Activated CD4-positive, alpha-beta memory T cell treated with anti-CD3 and anti-CD28 coated beads, Interleukin-2, amount 10 ng/mL, durations not matched to agents 7 days and 5 days (primary cell): ENCODE results near the gene FCGBP. TPM values are rescaled to one million over a fixed set of nuclear protein-coding genes. Genes with fewer than 3 reads are reported as not detected.

Source experiments
- CTCF ChIA-PET: fragments of 350-600 bp; sonication (Branson Sonifier 250); formaldehyde crosslinking; loops from one replicate; lab custom pipeline; 2021; ENCODE audit warnings: antibody characterized with exemption, inconsistent platforms; lab: Charles Lee
- POLR2A ChIA-PET: fragments of 350-600 bp; sonication (Branson Sonifier 250); formaldehyde crosslinking; loops from one replicate; lab custom pipeline; 2021; ENCODE audit warnings: antibody characterized with exemption; lab: Charles Lee
- DNase-seq: peaks from one replicate; pipeline ENCODE4 v3.0.0-alpha.2; 2020
- H3K27ac Mint-ChIP-seq: one replicate; pipeline ENCODE4 v1.8.0; 2021; ENCODE audit warnings: mild to moderate bottlenecking, mixed read lengths
- H3K27me3 Mint-ChIP-seq: one replicate; pipeline ENCODE4 v1.8.0; 2021; ENCODE audit warnings: mixed read lengths
- H3K36me3 Mint-ChIP-seq: one replicate; pipeline ENCODE4 v1.8.0; 2021; ENCODE audit warnings: low read depth, mixed read lengths
- H3K4me1 Mint-ChIP-seq: one replicate; pipeline ENCODE4 v1.8.0; 2021; ENCODE audit warnings: mixed read lengths
- H3K4me3 Mint-ChIP-seq: one replicate; pipeline ENCODE4 v1.8.0; 2021; ENCODE audit warnings: mild to moderate bottlenecking, mixed read lengths
- H3K9me3 Mint-ChIP-seq: one replicate; pipeline ENCODE4 v1.8.0; 2021; ENCODE audit warnings: mixed read lengths
- total RNA-seq, 2 experiments: library from RNA; stranded (reverse); gene quantifications; one replicate each; pipeline ENCODE4 v1.2.3, GENCODE V29; 2021

FCGBP gene
- total RNA-seq, result 1 to 10 TPM in 1 of 2 experiments, under 1 TPM in 1; 0.65 to 1.4 TPM

DNA sequence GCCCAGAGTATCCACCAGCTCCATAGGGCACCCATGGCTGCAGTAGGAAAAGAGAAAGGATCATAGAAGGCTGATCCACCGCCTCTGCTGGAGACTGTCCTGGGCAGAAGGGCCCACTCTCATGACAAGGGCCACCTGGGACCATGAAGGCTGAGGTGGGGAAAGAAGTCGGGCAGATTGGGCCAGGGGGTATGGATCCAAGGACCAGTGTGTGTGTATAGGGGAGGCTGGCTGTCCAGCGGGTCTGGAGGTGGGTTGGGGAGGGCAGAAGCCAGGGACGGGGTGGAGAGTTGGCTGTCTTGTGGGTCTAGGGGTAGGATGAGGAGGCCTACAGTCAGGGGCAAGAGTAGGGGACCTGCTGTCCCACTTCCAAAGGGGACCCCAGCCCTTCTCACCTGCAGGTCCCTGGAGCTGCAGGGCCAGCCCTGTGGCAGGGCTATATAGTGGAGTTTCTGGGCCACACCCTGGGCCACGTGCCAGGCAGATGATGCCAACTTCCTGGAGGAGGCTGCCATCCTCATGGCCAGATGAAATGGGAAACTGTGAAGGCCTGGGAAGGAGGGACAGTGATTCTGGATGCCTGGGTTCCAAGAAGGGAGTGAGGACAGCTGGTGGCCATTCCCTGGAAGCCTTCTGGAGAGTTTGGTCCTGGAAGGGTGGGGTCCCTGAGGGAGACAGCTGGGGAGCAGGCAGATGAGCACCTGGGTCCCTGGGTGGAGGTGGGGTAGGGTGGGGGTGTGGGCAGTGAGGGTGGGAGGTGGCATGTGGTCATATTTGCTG, at the start of gene FCGBP:
Gene FCGBP (minus strand): TSS at position 51 of the 780 bp plus-strand sequence.
- no peak within 1 kb of the TSS for H3K4me3 Mint-ChIP-seq
- CTCF ChIA-PET, result no interaction called here
- no peaks in the 10 kb centered on the region for H3K27me3 Mint-ChIP-seq
- peak within 1 kb of the TSS; percentile 47 for H3K27ac Mint-ChIP-seq
- H3K36me3 Mint-ChIP-seq, result peaks cover 4% of the 10 kb centered on the region
- POLR2A ChIA-PET, result interaction anchor here (1.1 to 1.4 kb wide), 2 partner anchors 19 to 35 kb away, joined by 3 to 4 read pairs; no protein-coding TSS in a partner anchor
- DNase-seq, result no peak
- peaks cover 40% of the 10 kb centered on the region for H3K4me1 Mint-ChIP-seq
- peaks cover 2% of the 10 kb centered on the region for H3K9me3 Mint-ChIP-seq

DNA sequence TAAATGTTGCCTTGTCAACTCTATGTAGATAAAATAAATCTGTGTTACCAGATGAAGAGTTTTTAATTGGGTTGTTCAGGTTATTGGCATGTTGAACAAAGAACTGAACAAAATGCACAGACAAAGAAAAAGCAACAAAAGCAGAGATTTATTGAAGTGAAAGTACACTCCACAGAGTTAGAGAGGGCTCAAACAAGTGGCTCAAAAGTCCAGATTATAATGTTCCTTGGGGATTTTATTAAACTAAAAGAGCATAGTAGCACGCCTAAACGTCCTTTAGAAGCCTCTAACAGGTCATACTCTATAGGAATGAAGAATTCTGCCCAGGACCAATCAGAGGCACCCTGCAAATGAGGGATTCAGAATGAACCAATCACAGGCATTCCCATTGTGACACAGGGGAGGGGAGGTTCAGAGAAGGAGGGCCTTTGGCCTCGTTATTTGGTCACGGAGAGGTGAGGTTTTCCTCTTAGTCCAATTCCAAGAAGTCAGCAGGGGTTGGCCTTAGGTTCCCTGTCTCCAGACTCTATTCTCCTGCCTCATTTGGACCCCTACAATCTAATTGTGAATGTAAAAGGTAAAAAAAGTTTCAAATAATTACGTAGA, 49.4 kb upstream of the FCGBP start:
- Mint-ChIP-seq H3K4me3 (no peak overlapping the region), H3K36me3 (peaks cover 81% of the 10 kb centered on the region), H3K27ac (no peak overlapping the region), H3K27me3 (no peaks in the 10 kb centered on the region), H3K9me3 (peaks cover 39% of the 10 kb centered on the region), H3K4me1 (no peaks in the 10 kb centered on the region)
- ChIA-PET CTCF (no interaction called here), POLR2A (no interaction called here)
- DNase-seq, result no peak

GRCh38 chr19:39982883-39983282, 48.4 kb upstream of the FCGBP start:
- POLR2A ChIA-PET, result no interaction called here

GRCh38 chr19:39974377-39975155, 40.1 kb upstream of the FCGBP start:
- peaks cover 68% of the 10 kb centered on the region for H3K36me3 Mint-ChIP-seq
- CTCF ChIA-PET, result no interaction called here
- POLR2A ChIA-PET, result interaction anchor here (0.7 kb wide), 1 partner anchor 22 kb away, joined by 3 read pairs; the partner anchor contains the start of gene ZNF546
- H3K27me3 Mint-ChIP-seq, result no peaks in the 10 kb centered on the region
- H3K27ac Mint-ChIP-seq, result no peak overlapping the region
- no peak for DNase-seq
- H3K4me1 Mint-ChIP-seq, result peaks cover 31% of the 10 kb centered on the region
- no peak overlapping the region for H3K4me3 Mint-ChIP-seq
- H3K9me3 Mint-ChIP-seq, result no peaks in the 10 kb centered on the region

More at GRCh38 chr19:39982883-39983282, 48.4 kb upstream of the FCGBP start:
- H3K27ac Mint-ChIP-seq, result no peak overlapping the region
- CTCF ChIA-PET, result no interaction called here
- DNase-seq, result no peak
- H3K4me3 Mint-ChIP-seq, result no peak overlapping the region
- peaks cover 89% of the 10 kb centered on the region for H3K36me3 Mint-ChIP-seq
- H3K9me3 Mint-ChIP-seq, result peaks cover 38% of the 10 kb centered on the region
- H3K4me1 Mint-ChIP-seq, result no peaks in the 10 kb centered on the region
- H3K27me3 Mint-ChIP-seq, result no peaks in the 10 kb centered on the region

DNA sequence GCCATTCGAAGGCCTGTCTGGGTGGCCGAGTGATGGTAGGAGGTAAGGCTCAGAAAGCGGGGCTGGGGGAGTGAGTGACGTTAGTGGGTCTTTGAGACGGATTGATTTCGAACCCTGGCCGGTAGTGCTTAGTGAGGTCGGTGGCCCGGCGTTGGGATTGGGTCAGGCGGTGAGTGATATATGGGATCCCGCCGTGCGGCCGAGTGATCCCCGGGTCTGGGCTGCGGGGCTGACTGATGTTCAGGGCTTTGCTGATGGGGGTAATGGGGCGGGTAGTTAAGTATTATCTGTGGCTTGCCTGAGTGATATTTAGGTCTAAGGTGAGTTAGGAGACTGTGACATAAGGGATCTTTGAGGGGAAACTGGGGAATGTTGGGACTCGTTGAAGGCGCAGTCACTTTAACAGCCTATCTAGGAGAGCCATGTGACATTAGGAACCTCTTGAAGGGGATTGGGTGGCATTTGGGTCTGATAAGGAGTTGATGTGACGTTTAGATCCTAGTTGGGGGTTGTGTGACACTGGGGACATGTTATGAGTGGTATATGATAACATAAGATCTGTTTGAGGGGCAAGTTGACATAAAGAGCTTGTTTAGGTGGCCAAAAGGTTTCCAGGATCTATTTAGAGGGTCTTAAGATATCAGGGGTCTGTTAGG, 37.1 kb upstream of the FCGBP start:
- Mint-ChIP-seq H3K9me3 (no peaks in the 10 kb centered on the region), H3K27ac (peak overlapping the region; percentile 88), H3K27me3 (no peaks in the 10 kb centered on the region), H3K4me1 (peaks cover 48% of the 10 kb centered on the region), H3K36me3 (peaks cover 46% of the 10 kb centered on the region), H3K4me3 (peak overlapping the region; percentile 89)
- ChIA-PET CTCF (interaction anchor here (0.5 to 3.4 kb wide), 40 partner anchors 10 to 806 kb away, joined by 3 to 59 read pairs (median 6); partner anchors contain the start of genes DYRK1B, FBL, RAB4B and ZNF546), POLR2A (interaction anchor here (0.8 to 3.8 kb wide), 19 partner anchors 14 to 296 kb away, joined by 3 to 54 read pairs (median 9); partner anchors contain the start of genes DYRK1B, FBL, ZNF546 and ZNF780A)
- no peak for DNase-seq

DNA sequence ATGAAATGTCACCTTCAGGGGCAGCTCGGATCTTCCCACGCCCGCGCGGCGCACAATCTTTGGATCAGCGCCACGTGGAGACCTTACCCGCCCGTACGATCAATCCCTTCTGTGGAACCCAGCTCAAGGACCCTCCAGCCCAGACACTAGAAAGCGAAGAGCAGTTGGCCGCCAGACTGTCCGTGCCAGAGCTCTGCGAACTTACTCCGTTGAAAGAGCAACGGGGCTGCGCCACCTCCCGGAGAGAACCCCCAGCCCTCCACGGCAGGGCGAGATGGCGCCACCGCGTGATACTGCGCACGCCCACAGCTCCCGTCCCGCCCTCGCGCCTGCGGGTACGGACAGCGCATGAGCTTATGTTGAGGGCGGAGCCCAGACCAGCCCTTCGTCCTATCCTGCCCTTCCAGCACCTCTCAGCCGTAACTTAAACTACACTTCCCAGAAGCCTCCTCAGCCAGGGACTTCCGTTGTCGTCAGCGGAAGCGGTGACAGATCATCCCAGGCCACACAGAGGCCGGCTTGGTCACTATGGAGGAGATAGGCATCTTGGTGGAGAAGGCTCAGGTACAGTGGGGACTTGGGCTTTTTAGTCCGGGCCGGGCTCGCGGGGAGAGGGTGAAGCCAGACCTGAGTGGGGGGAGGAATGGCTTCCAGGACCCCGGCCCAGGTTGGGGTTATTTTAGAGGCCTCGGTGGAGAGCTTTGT, 36.4 kb upstream of the FCGBP start, which contains the start of gene PSMC4:
Gene PSMC4 (plus strand): TSS at position 491 of the 705 bp plus-strand sequence. CDS start 38 bp downstream, at position 529.
- POLR2A ChIA-PET, result interaction anchor here (0.8 to 3.8 kb wide), 29 partner anchors 8 to 295 kb away, joined by 3 to 54 read pairs (median 5); partner anchors contain the start of genes DYRK1B, FBL, FCGBP and ZNF546
- Mint-ChIP-seq H3K27ac (peak within 1 kb of the TSS; percentile 88), H3K4me1 (peaks cover 48% of the 10 kb centered on the region), H3K9me3 (no peaks in the 10 kb centered on the region), H3K27me3 (no peaks in the 10 kb centered on the region), H3K4me3 (peak within 1 kb of the TSS; percentile 89), H3K36me3 (peaks cover 43% of the 10 kb centered on the region)
- peak; percentile 99 for DNase-seq
- CTCF ChIA-PET, result interaction anchor here (0.5 to 3.4 kb wide), 50 partner anchors 8 to 1040 kb away, joined by 3 to 59 read pairs (median 5); partner anchors contain the start of genes DYRK1B, FBL, MRPS12 and RAB4B

DNA sequence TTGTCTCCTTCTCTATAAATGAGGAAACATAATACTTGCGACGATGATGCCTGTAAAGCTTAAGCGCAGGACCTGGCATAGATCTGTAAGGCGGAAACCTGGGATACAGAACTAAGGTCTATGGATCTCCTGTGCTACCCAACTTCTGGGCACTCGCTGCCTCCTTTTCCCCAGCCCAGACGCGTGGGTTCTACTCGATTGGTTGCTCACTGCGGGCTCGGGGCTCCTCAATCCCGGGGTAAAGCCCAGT, 35.9 kb upstream of the FCGBP start:
- H3K36me3 Mint-ChIP-seq, result peaks cover 38% of the 10 kb centered on the region
- DNase-seq, result no peak
- H3K27ac Mint-ChIP-seq, result peak overlapping the region; percentile 88
- ChIA-PET POLR2A (interaction anchor here (0.9 to 3.8 kb wide), 28 partner anchors 8 to 294 kb away, joined by 3 to 54 read pairs (median 5); partner anchors contain the start of genes DYRK1B, FBL, FCGBP and ZNF546), CTCF (interaction anchor here (0.5 to 3.4 kb wide), 51 partner anchors 8 to 1040 kb away, joined by 3 to 59 read pairs (median 5); partner anchors contain the start of genes DYRK1B, FBL, MRPS12 and RAB4B)
- H3K9me3 Mint-ChIP-seq, result no peaks in the 10 kb centered on the region
- H3K4me3 Mint-ChIP-seq, result peak overlapping the region; percentile 89
- H3K27me3 Mint-ChIP-seq, result no peaks in the 10 kb centered on the region
- H3K4me1 Mint-ChIP-seq, result peaks cover 48% of the 10 kb centered on the region

- POLR2A ChIA-PET, result interaction anchor here (0.9 to 3.8 kb wide), 27 partner anchors 8 to 534 kb away, joined by 3 to 54 read pairs (median 5); partner anchors contain the start of genes FBL, FCGBP, RPS16 and ZNF546
- peak overlapping the region; percentile 89 for H3K4me3 Mint-ChIP-seq
- peaks cover 34% of the 10 kb centered on the region for H3K36me3 Mint-ChIP-seq
- no peaks in the 10 kb centered on the region for H3K27me3 Mint-ChIP-seq
- CTCF ChIA-PET, result interaction anchor here (0.5 to 3.4 kb wide), 47 partner anchors 9 to 1039 kb away, joined by 3 to 59 read pairs (median 5); partner anchors contain the start of genes DYRK1B, FBL, MRPS12 and RAB4B
- peak overlapping the region; percentile 88 for H3K27ac Mint-ChIP-seq
- peak; percentile 39 for DNase-seq
- no peaks in the 10 kb centered on the region for H3K9me3 Mint-ChIP-seq
- H3K4me1 Mint-ChIP-seq, result peaks cover 48% of the 10 kb centered on the region
Observed at GRCh38 chr19:39969681-39970424, 35.4 kb upstream of the FCGBP start.

DNA sequence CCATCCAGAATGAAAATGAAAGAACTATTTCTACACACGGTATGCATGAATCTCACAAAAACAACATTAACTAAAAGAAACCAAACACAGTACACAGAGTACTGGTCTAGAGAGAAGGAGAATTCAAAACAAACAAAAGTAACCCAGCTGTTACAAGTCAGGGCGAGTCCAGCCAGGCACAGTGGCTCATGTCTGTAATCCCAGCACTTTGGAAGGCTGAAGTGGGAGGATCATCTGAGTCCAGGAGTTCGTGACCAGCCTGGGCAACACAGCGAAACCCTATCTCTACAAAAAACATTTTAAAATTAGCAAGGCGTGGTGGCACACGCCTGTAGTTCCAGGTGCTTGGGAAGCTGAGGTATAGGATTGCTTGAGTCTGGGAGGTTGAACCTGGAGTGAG, 34.8 kb upstream of the FCGBP start:
- DNase-seq, result peak; percentile 15
- peak overlapping the region; percentile 89 for H3K4me3 Mint-ChIP-seq
- no peaks in the 10 kb centered on the region for H3K9me3 Mint-ChIP-seq
- H3K4me1 Mint-ChIP-seq, result peaks cover 48% of the 10 kb centered on the region
- peaks cover 28% of the 10 kb centered on the region for H3K36me3 Mint-ChIP-seq
- H3K27ac Mint-ChIP-seq, result peak overlapping the region; percentile 88
- ChIA-PET POLR2A (interaction anchor here (0.7 to 3.8 kb wide), 12 partner anchors 15 to 533 kb away, joined by 3 to 54 read pairs (median 24); partner anchors contain the start of genes FBL, FCGBP, RPS16 and ZNF546), CTCF (interaction anchor here (0.6 to 3.4 kb wide), 15 partner anchors 12 to 859 kb away, joined by 3 to 59 read pairs (median 10); partner anchors contain the start of genes FBL, ZNF546 and ZNF780B)
- H3K27me3 Mint-ChIP-seq, result no peaks in the 10 kb centered on the region

GRCh38 chr19:39968789-39969188, 34.4 kb upstream of the FCGBP start:
- Mint-ChIP-seq H3K9me3 (no peaks in the 10 kb centered on the region), H3K4me1 (peaks cover 49% of the 10 kb centered on the region), H3K27ac (peak overlapping the region; percentile 88), H3K36me3 (peaks cover 24% of the 10 kb centered on the region), H3K4me3 (peak overlapping the region; percentile 89), H3K27me3 (no peaks in the 10 kb centered on the region)
- ChIA-PET POLR2A (interaction anchor here (0.7 to 3.8 kb wide), 9 partner anchors 10 to 533 kb away, joined by 3 to 54 read pairs (median 26); partner anchors contain the start of genes FBL, RPS16 and ZNF546), CTCF (interaction anchor here (0.6 to 3.4 kb wide), 6 partner anchors 25 to 858 kb away, joined by 3 to 59 read pairs (median 23); partner anchors contain the start of gene ZNF546)
- DNase-seq, result no peak
